ENCODE measurements around the gene SEMA5A.

Gene SEMA5A

DNA sequence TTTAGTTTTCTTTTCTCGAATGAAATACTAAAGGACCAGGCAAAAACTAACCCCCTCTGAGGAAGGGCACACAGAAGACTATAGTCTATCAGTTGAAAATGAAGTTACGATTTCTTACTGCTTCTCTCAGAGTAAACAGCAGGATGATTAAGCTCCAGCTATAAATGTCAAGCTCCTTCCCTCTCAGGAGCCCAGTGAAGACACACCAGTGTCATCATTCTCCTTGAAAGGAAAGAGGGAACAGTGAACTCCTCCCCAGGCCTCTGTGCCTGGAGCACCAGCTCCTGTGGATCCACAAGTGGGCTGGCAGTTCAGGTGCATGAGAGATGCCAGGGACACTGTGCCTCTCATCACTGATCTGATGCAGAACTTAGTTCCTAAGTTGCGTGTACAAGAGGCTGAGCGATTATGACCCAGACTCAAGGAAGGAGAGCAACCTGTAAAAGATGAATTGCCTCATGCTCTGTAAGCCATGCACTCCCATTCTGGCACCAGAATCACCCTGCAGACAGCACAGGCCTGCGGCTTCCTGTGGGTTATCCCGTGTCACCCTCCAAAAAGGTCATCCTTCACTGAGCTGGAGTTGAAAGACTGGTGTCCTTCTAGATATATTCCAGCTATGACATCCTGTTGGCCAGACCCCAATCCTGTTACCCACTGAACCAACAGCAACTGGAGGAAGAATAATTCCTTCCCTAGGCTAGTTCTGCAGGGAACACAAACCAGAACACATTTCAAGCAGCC lies 394.0 kb downstream of the SEMA5A start:
- no peak for FAIRE-seq

DNA sequence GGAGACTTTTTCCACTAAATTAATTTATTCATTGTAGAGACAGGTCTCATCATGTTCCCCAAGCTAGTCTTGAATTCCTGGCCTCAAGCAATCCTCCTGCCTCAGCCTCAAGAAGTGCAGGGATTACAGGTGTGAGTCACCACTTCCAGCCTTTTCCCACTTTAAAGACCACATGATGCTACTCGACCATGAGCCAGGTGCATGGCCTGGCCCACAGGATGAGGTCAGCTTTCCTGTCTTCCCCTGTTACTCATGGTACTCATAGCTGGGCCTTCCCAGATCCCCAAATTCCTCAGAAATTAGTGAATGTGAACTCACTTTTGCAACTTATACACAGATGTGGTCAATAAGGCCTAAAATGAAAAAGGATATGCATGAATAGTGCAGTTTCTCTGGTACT lies 395.9 kb downstream of the SEMA5A start:
- FAIRE-seq, result no peak

GRCh38 chr5:9148242-9148641 lies 397.6 kb downstream of the SEMA5A start:
- FAIRE-seq, result no peak

DNA sequence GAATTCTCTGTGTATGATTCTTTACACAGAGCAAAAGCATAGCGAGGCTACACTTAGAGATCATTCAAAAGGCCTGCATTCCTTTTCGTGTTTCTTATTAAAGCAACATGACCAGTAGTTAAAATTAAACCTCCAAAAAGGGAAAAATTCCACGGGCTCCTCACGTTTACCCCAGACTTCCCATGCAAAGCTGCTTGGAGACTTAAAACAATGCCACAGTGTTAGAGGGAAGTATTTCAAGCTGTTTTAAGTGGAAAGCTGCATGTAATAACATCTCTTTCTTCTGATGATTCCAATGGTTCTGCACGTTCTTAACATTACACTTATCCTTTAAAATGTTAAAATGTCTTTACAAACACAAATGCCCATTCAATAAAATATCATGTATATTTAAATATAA lies 405.2 kb downstream of the SEMA5A start:
- no peak for FAIRE-seq

DNA sequence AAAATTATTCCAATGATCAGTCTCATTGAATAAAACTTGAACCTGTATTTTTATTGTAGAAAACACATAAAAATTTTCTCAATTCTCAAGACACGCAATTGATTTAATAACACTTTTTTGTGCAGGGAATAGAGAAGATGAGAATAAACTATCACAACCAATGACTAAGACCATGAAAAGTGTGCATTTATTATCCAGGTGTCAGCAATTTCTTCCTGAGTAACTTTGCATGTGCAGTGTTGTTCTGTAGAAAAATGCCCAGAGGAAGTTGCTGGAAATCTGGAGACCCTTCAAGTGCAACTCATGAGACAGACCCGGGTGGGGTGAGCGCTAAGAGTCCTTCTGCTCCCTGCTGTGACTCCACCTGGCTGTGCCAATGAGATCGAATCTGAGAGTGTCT lies 405.7 kb downstream of the SEMA5A start:
- FAIRE-seq, result no peak

- FAIRE-seq, result no peak
These were observed 406.5 kb downstream of the SEMA5A start for GRCh38 chr5:9139344-9139743.

GRCh38 chr5:9128136-9128535 lies 417.7 kb downstream of the SEMA5A start:
- no peak for FAIRE-seq

DNA sequence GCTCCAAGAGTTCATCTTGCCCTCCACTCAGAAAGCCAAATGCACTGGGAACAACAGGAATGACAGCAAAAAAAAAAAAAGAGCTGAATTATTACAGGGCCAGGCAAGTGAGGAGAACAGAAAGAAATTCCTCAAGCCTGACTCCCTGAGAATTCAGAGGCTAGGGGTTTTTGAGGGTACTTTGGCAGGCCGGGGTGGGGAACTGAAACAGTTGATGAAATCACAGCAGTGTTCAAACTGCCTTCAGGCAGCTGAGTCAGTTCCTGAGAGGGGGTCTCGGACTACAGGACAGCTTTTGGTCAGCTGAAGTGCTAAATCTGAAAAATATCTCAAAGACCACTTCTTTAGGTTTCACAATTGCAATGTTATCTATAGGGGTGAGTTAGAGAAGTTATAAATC lies 419.4 kb downstream of the SEMA5A start:
- FAIRE-seq, result no peak

DNA sequence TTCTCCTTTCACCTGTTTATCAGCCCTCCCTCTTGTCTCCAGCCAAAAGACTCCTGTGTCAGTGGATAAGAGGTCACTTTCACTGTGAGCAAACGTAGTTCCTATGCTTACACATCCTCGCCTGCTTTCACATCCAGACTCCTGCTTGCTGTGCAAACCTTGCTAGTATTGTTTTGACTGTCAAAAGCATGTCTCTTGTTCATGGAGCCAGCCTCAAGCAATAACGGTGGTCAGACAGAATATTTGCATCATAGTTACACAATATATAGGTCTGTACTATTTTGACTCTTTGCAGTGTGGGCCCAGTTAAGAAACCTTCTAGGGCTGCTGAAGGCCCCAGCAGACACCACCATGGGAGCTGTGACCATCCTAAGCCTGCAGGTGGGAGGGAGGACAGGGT lies 420.0 kb downstream of the SEMA5A start:
- FAIRE-seq, result no peak

DNA sequence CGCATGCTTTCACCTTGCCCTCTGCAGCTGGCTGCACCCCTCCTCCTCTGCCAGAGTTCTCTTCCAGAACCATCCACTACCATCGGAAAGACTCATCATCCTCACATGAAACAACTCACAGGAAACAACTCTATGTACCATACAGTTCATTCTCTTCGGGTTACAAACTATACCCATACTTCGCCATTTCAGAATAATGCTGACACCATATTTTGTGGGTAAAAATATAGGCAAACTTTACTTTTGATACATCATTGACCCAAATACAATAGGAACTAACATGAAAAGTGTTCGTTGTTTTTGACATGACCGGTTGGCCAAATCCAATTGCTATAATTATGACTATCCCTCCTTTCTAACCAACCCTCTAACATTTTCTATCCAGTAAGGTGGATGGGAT lies 421.0 kb downstream of the SEMA5A start:
- FAIRE-seq, result no peak

GRCh38 chr5:9124071-9124470 lies 421.8 kb downstream of the SEMA5A start:
- FAIRE-seq, result no peak

DNA sequence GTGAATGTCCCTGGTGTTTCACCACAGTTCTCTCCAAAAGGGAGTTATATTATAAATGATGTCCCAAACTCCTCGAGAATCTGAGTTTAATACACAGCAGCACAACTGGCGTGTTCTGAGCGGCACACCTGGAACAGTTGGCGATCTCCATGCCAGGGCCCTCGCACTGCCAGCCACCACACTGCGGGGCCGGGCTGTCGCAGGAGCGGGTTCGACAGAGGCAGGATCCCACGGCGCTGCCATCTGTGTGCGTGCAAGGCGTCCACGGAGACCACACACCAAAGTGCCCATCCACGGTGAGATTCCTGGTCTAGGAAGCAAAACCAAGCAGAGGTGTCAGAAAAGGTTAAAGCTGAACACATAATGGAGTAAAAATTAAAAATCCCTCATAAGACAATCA lies 423.3 kb downstream of the SEMA5A start:
- FAIRE-seq, result no peak

DNA sequence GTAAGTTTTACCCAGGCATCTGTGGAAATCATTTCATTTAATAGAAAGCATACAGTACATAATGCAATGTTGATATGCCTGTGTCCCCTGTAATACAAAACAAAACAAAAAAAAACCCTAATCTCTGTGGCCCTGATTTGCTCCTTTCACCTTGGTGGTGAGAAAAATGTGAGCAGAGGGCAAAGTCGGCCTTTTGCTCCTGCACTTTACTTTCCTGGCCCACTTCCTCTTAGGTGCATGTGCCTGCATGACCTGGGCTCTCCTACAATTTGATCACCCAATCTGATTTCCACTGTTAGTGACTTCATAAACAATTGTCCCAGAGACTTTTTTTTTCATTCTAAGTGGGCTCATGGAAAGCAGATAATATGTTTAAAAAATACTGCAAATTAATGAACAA lies 424.3 kb downstream of the SEMA5A start:
- FAIRE-seq, result no peak

GRCh38 chr5:9118852-9119251 lies 427.0 kb downstream of the SEMA5A start:
- no peak for FAIRE-seq

DNA sequence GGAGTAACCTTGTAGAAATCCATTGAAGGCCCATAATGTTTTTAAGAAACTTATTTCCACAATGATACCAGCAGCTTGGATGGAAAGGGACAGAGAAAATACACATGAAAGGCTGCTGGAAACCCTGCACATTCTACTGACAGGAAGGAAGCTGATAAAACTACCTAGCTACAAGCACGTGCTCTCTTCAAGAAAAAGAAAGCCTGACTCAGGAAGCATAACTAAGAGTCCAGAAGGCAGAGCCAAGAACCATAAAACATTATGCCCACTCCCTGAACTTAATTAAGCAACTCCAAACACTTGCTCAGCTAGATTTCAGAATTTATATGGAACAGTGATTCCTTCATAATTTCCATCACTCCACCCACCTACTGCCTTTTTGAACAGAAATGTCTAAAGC lies 430.8 kb downstream of the SEMA5A start:
- FAIRE-seq, result no peak

- FAIRE-seq, result no peak
These were observed 433.2 kb downstream of the SEMA5A start for GRCh38 chr5:9112520-9113291.

- FAIRE-seq, result no peak
These were observed 437.7 kb downstream of the SEMA5A start for GRCh38 chr5:9108162-9108561.

- FAIRE-seq, result no peak
These were observed 440.0 kb downstream of the SEMA5A start for GRCh38 chr5:9105851-9106250.

- no peak for FAIRE-seq
These were observed 441.1 kb downstream of the SEMA5A start for GRCh38 chr5:9104571-9105339.

- no peak for FAIRE-seq
These were observed 442.6 kb downstream of the SEMA5A start for GRCh38 chr5:9103290-9103689.

DNA sequence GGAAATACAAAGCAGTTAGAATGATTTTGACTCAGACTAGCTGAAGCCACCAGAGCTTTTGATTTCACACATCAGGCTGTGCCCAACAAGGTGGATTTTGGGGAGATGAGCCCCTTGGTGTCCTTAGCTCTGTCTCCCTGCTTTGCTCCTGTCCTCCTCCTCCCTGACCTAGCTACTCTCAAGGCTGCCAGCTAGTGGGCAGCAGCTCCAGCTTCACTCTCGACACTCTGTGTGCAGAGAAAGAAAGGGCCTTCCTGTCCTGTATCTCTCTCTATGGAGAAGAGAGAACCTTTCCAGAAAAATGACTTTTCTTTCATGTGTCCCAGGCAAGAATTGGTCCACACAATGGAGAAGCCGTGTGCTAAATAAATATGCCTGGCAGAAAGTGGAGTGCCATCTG lies 446.2 kb downstream of the SEMA5A start:
- FAIRE-seq, result no peak

GRCh38 chr5:9098990-9099389 lies 446.9 kb downstream of the SEMA5A start:
- no peak for FAIRE-seq

DNA sequence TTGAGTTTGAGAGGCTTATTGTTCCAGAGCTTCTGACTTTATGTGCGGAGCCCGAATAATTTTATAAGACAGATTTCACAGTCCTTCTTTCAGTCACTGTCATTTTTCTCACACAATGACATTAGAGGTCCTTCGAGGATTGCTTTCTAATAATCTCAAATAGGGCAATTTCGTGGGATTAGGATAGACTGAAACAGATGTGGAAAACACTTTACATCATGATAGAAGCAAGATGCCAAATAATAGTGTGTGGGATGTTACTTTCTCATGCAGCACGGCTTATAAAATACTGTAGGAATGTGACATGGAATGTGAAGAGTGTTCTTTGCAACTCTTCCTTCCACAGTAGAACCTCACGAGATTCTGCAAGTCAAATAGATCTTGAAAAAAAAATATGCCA lies 451.3 kb downstream of the SEMA5A start:
- FAIRE-seq, result no peak
